IMR-90 (cell line): ENCODE measurements around the gene ILDR2. TPM values are rescaled to one million over a fixed set of nuclear protein-coding genes. Genes with fewer than 3 reads are reported as not detected.

Experiments used
- ATAC-seq: fragments of 200-7000 bp; cut with Tn5 transposase; 2 replicates; pipeline ENCODE4 v1.9.1; 2020; ENCODE audit warnings: low read depth, mild to moderate bottlenecking, moderate library complexity
- BruUV-seq: library from RNA; stranded (reverse); fragments of 400-500 nt; replicated peaks from 2 replicates; lab custom pipeline; 2021; lab: Mats Ljungman, UMichigan
- CTCF ChIA-PET: fragments of 300-600 bp; formaldehyde crosslinking; extraction: SDS; loops from one replicate; lab custom pipeline; 2021; ENCODE audit warnings: antibody characterized with exemption; lab: Yijun Ruan, JAX
- POLR2A ChIA-PET: fragments of 300-600 bp; sonication (Branson Sonifier 250); formaldehyde crosslinking; loops from one replicate; lab custom pipeline; 2022; ENCODE audit warnings: antibody characterized with exemption; ENCODE audit not compliant: unreplicated experiment; lab: Charles Lee
- DNase-seq: peaks from one replicate; pipeline ENCODE4 v3.0.0; 2013
- H2AFZ ChIP-seq: replicated peaks from 2 replicates; pipeline ENCODE3; 2013; ENCODE audit warnings: low read length, mild to moderate bottlenecking; ENCODE audit not compliant: poor library complexity
- H2AK5ac ChIP-seq: 2 replicates; pipeline ENCODE4 v1.6.1; 2013; ENCODE audit warnings: low read depth, low read length, inconsistent platforms
- H2AK9ac ChIP-seq: replicated peaks from 2 replicates; pipeline ENCODE3; 2013; ENCODE audit warnings: mild to moderate bottlenecking, low read depth, low read length, moderate library complexity; ENCODE audit not compliant: poor library complexity
- H2BK120ac ChIP-seq: 2 replicates; pipeline ENCODE4 v1.6.1; 2013; ENCODE audit warnings: low read depth, low read length, inconsistent platforms
- H2BK15ac ChIP-seq: 3 replicates; pipeline ENCODE4 v1.6.1; 2013; ENCODE audit warnings: low read depth, low read length, inconsistent platforms
- H2BK20ac ChIP-seq: 2 replicates; pipeline ENCODE4 v1.6.1; 2013; ENCODE audit warnings: low read depth, mild to moderate bottlenecking, inconsistent platforms, low read length, moderate library complexity
- H2BK5ac ChIP-seq: 2 replicates; pipeline ENCODE4 v1.6.1; 2013; ENCODE audit warnings: mild to moderate bottlenecking, low read depth, low read length, inconsistent platforms; ENCODE audit not compliant: poor library complexity, severe bottlenecking
- H3K14ac ChIP-seq: replicated peaks from 2 replicates; pipeline ENCODE4 v1.6.1; 2013; ENCODE audit warnings: low read depth, low read length, inconsistent platforms
- H3K18ac ChIP-seq: 2 replicates; pipeline ENCODE4 v1.6.1; 2013; ENCODE audit warnings: low read depth, low read length, control low read depth
- H3K23ac ChIP-seq: 2 replicates; pipeline ENCODE4 v1.6.1; 2013; ENCODE audit warnings: low read depth, low read length, inconsistent platforms
- H3K27ac ChIP-seq: 2 replicates; pipeline ENCODE4 v1.5.1; 2013; ENCODE audit warnings: mild to moderate bottlenecking, control low read depth, low read length; ENCODE audit not compliant: insufficient read depth
- H3K27me3 ChIP-seq: 2 replicates; pipeline ENCODE4 v1.6.1; 2013; ENCODE audit warnings: low read length; ENCODE audit not compliant: control insufficient read depth, insufficient read depth
- H3K36me3 ChIP-seq: 2 replicates; pipeline ENCODE4 v1.6.1; 2013; ENCODE audit warnings: low read length, mixed read lengths; ENCODE audit not compliant: control insufficient read depth, insufficient read depth
- H3K4ac ChIP-seq: 2 replicates; pipeline ENCODE4 v1.6.1; 2013; ENCODE audit warnings: low read depth, low read length, inconsistent platforms
- H3K4me1 ChIP-seq: 2 replicates; pipeline ENCODE4 v1.6.1; 2013; ENCODE audit warnings: low read length, mixed read lengths; ENCODE audit not compliant: control insufficient read depth, insufficient read depth
- H3K4me2 ChIP-seq: 2 replicates; pipeline ENCODE4 v1.6.1; 2013; ENCODE audit warnings: low read depth, mild to moderate bottlenecking, control low read depth, low read length, moderate library complexity
- H3K4me3 ChIP-seq: 2 replicates; pipeline ENCODE4 v1.5.1; 2013; ENCODE audit warnings: low read depth, mild to moderate bottlenecking, control low read depth, low read length, moderate library complexity; ENCODE audit not compliant: insufficient read depth
- H3K56ac ChIP-seq: 2 replicates; pipeline ENCODE4 v1.6.1; 2013; ENCODE audit warnings: low read length, inconsistent platforms; ENCODE audit not compliant: insufficient read depth; ENCODE audit errors: extremely low read depth
- H3K79me1 ChIP-seq, 2 experiments: 2 replicates each; pipeline ENCODE4 v1.6.1; 2013; ENCODE audit warnings: low read length in 2 of 2, inconsistent platforms in 1 of 2, low read depth in 1 of 2
- H3K9ac ChIP-seq: 2 replicates; pipeline ENCODE4 v1.6.1; 2013; ENCODE audit warnings: low read depth, low read length, control low read depth
- H3K9me1 ChIP-seq: 2 replicates; pipeline ENCODE4 v1.6.1; 2013; ENCODE audit warnings: low read length, inconsistent platforms; ENCODE audit not compliant: insufficient read depth
- H3K9me3 ChIP-seq: 2 replicates; pipeline ENCODE4 v1.6.1; 2013; ENCODE audit warnings: low read length; ENCODE audit not compliant: control insufficient read depth, insufficient read depth
- H4K20me1 ChIP-seq: 2 replicates; pipeline ENCODE4 v1.6.1; 2013; ENCODE audit warnings: low read length, inconsistent platforms; ENCODE audit not compliant: insufficient read depth
- H4K5ac ChIP-seq: 2 replicates; pipeline ENCODE4 v1.6.1; 2013; ENCODE audit warnings: mild to moderate bottlenecking, low read depth, low read length, control low read depth
- H4K8ac ChIP-seq, 2 experiments: 2 replicates each; pipeline ENCODE4 v1.6.1; 2013; ENCODE audit warnings: low read depth in 2 of 2, low read length in 2 of 2, control low read depth in 1 of 2, inconsistent platforms in 1 of 2
- H4K91ac ChIP-seq: 2 replicates; pipeline ENCODE4 v1.6.1; 2013; ENCODE audit warnings: low read depth, low read length, inconsistent platforms; ENCODE audit not compliant: insufficient read depth
- CEBPB ChIP-seq: IDR thresholded peaks from 2 replicates; pipeline ENCODE4 v1.6.1; 2012; ENCODE audit warnings: low read depth, low read length, improper control_type of control experiment
- CTCF ChIP-seq: conservative IDR thresholded peaks from 2 replicates; pipeline ENCODE4 v1.5.1; 2012; ENCODE audit warnings: mild to moderate bottlenecking, low read depth, low read length, improper control_type of control experiment
- MAZ ChIP-seq: IDR thresholded peaks from 2 replicates; pipeline ENCODE4 v1.6.1; 2012; ENCODE audit warnings: low read depth, mild to moderate bottlenecking, low read length, improper control_type of control experiment, moderate library complexity, borderline replicate concordance
- WGBS, 2 experiments: methylation state at CpG; one replicate each; pipeline versions ENCODE4 v1.1.5 to v1.1.7; 2013; ENCODE audit warnings: missing lambda C conversion rate in 2 of 2; ENCODE audit not compliant: insufficient read length in 1 of 2; ENCODE audit errors: extremely low coverage in 2 of 2; 5-methylcytosine and 5-hydroxymethylcytosine counted together
- dilution Hi-C: fragments of 300-500 bp; cut with HindIII; formaldehyde crosslinking; loops from one replicate; pipeline ENCODE4 v1.14.3; 2018; ENCODE audit warnings: low sequenced_read_pairs; ENCODE audit not compliant: unreplicated experiment
- in situ Hi-C: fragments of 300-500 bp; cut with MboI; formaldehyde crosslinking; loops from 3 replicates; pipeline ENCODE4 v1.14.3; 2019; ENCODE audit warnings: low sequenced_read_pairs, inconsistent platforms, mixed read lengths
- intact Hi-C: fragments of 100-400 bp; cut with micrococcal nuclease; formaldehyde crosslinking; loops from 2 replicates; pipeline ENCODE4 v1.10.0; 2022
- polyA plus RNA-seq, 3 experiments: library from polyadenylated mRNA; depleted of rRNA; stranded (reverse); fragments of >200 nt; gene quantifications; 2 replicates each; pipeline ENCODE4 v1.2.3, GENCODE V29; 2012; ENCODE audit warnings: low replicate concordance in 1 of 3
- total RNA-seq: library from RNA; depleted of rRNA; stranded (reverse); fragments of >200 nt; gene quantifications from 2 replicates; pipeline ENCODE4 v1.2.3, GENCODE V29; 2012

ILDR2 gene
- total and polyA plus RNA-seq, 2 of the 4 experiments (the other 2 are of a cell fraction) = under 0.01 TPM; not detected in 1

- Histone ChIP-seq H2BK15ac (no peak overlapping the region), H2AK9ac (no peak overlapping the region), H2BK20ac (no peak overlapping the region), H3K9me1 (no peaks in the 10 kb centered on the region), H4K20me1 (no peaks in the 10 kb centered on the region), H3K27me3 (no peaks in the 10 kb centered on the region), H3K79me1 (no peaks in the 10 kb centered on the region), H2AFZ (no peak overlapping the region), H3K9ac (no peak overlapping the region), H3K23ac (no peak overlapping the region), H3K4ac (no peak overlapping the region), H3K18ac (no peak overlapping the region), H4K5ac (no peak overlapping the region), H3K27ac (no peak overlapping the region), H3K36me3 (no peaks in the 10 kb centered on the region), H2AK5ac (no peak overlapping the region), H3K56ac (no peak overlapping the region), H2BK5ac (no peak overlapping the region), H4K91ac (no peak overlapping the region), H3K4me1 (no peaks in the 10 kb centered on the region), H3K9me3 (no peaks in the 10 kb centered on the region), H3K14ac (no peak overlapping the region), H3K4me3 (no peak overlapping the region), H3K4me2 (no peak overlapping the region), H4K8ac (no peak overlapping the region), H2BK120ac (no peak overlapping the region)
- ChIA-PET POLR2A (no interaction called here), CTCF (no interaction called here)
- ATAC-seq (no peak), DNase-seq (no peak)
- BruUV-seq = no TSS peak
- intact Hi-C loops = no loop called here
- WGBS, 2 experiments = no CpG with 5 or more reads among the region's 6 CpGs
- in situ Hi-C loops = no loop called here
- TF ChIP-seq MAZ = no peak
- TF ChIP-seq CEBPB = peak; percentile 48; the same call in 1 of the 2 replicates
- TF ChIP-seq CTCF = no peak
- dilution Hi-C loops = no loop called here
Measured at GRCh38 chr1:167016100-167016750, 40.9 kb upstream of the ILDR2 start.
